Hematopoietic multipotent progenitor cell treated with erythropoietin and hydrocortisone succinate and interleukin-3 and kit ligand, for 4 days (in vitro differentiated cells): ENCODE results near the gene RNASEL.
A peak's percentile ranks its signal among the peaks of the same experiment; 100 is the strongest.

ENCODE experiments used
- DNase-seq: peaks from one replicate; pipeline ENCODE4 v3.0.0-alpha.2; 2015

Gene RNASEL

DNA sequence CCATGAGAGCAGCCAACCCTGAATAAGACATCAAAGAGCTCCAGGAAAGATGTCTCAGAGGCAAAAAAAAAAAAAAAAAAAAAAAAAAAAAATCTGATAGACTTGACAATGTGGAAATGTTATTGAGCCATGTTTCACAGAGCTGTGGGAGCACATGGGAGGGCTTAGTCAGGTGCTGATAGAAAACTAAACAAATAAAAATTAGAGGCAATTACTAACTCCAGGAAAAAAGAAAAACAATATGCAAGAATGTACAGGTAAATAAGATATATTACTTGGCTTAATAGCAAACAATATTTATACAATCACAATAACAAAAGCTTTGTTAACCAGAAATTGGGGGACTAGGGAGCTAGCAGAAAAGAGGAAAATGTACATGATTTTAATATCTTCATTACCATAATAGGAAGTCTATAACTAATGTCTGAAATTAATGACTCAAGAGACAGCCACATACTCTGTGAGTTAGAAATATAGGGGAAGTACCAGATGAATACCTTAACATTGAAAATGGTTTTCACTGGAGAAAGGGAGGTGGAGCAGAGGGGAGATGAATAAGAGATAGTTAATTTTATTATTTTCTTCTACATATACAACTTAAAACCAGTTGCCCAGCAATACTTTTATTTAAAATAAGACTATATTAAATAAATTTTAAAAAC is 32.0 kb upstream of the RNASEL start:
- DNase-seq: no peak

DNA sequence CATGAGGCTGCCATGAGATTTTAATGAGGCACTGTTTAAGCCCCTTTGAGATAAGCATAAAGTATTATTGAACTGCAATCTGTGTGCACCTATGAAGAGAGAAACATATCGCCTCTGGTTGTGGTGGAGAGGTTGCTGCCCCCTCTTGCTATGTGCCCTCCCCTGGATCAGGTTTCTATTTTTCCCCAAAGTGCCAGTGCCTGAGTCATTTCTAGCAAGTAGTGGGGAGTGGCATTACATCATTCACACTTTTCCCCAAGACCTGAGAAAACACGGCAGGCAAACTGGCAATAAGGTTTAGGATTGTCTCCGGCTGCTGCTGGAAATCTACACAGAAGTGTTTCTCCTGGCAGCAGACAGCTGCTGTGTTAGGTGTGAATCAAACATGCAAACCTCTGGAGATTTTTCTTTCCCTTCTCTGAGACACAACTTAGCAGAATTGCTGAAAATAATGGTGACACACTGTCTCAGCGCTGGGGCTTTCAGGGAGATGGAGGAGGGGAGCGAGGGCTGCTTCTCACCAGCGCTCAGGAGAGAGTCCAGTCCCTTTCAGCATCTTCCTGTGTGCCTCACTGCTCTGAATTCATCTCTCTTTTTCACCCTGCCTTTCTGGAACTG is 28.8 kb upstream of the RNASEL start:
- DNase-seq: no peak

DNA sequence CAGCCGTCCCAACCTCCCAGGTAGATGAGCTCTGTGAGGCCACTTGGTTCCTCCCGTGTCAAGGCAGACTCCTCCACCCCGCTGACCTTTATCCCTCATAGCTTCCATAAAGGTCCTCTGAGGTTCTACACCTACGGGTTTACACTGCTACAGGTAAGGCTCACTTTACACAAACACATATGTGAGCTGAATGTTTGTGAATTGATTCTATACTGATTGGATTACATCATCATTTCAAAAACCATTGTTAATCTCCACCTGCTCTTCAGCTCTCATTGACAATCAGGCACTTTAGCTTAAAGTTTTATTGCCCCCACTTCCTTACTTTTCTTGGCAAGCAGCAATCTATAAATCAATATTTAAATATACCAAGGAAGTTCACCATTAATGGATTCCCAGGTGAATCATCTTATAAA is 28.0 kb upstream of the RNASEL start:
- no peak for DNase-seq

DNA sequence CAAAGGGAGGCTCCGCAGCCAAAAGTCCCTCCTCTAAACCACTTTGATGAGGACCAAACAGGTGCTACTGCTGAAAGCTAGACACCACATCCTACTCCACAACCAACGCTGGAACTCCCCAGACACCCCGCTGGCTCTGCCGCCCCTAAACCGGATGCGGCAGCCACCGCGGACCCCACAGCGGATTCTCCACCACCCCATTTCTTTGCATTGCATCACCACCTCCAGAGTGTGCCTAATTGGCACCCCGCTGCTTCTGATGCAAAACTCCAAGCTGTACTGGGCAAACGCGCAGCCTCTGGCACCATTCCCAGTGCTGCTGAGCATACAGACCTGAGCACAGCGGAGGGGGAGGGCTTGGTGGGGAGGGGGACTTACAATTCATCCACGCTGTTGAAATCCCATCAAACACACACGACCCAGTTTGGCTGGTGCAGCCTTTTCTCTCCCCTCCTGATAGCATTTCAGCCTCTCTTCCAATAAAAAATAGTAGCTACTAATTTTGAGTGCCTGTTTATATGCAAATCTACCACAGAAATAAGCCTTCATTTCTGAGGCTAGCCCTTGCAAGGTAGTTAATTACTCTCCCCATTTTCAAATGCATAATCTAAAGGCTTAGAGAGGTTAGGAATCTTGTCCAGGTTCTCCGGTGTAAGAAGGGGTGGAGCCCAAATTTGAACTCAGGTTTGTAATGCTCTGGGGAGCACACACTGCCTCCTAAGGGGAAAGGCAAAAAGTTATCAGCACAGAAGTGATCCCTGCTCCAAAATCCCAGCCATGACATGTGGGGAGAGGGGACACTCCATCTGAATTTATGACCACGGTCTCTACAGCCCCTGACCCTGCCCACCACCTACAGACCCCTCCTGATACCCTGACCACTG is 27.3 kb upstream of the RNASEL start:
- peak; percentile 81 for DNase-seq

GRCh38 chr1:182615468-182616129 is 26.5 kb upstream of the RNASEL start:
- peak; percentile 66 for DNase-seq

- DNase-seq: peak; percentile 73
Measured at GRCh38 chr1:182614796-182615454, 25.9 kb upstream of the RNASEL start.

- no peak for DNase-seq
Measured at GRCh38 chr1:182611787-182612186, 22.7 kb upstream of the RNASEL start.

DNA sequence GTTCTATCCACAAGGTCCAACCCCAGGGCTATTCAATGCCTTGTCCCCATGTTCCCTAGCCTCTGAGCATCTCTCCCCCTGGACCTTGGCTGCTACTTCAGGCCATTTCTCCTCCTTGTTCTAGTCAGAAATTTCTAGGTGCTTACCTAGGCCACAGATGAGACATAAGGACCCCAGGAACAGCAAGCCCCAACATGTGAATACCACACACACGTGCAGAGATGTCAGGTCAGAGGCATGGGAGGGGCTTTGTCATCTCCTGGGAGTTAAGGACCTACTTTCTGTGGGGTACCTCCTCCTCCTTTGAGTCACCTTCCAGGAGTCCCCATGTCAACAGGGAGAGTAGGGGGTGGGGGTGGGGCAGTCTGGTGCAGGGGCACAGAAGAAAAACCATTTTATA is 22.3 kb upstream of the RNASEL start:
- no peak for DNase-seq

- no peak for DNase-seq
Measured at GRCh38 chr1:182610606-182611194, 21.6 kb upstream of the RNASEL start.

- no peak for DNase-seq
Measured at GRCh38 chr1:182608845-182609610, 20.0 kb upstream of the RNASEL start.

DNA sequence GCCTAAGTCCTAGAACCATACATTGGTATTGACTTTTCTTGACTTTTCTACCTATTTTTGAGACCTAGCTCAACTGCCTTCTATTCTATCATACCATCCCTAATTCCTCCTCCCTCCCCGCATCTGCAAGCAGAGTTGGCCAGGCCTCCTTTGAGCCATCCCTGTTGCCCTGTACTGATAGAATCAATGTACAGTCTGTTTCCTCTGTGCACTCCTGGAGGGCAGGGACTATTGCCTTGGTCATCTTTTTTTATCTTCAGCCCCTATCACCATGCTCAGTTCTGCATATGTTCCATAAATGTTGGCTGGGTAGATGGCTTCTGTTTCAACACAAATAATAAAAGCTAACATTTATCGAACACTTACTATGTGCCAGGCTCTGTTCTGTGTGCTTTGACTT is 19.2 kb upstream of the RNASEL start:
- DNase-seq: no peak

GRCh38 chr1:182607566-182607965 is 18.5 kb upstream of the RNASEL start:
- DNase-seq: no peak

- peak; percentile 97 for DNase-seq
Measured at GRCh38 chr1:182604175-182605164, 15.4 kb upstream of the RNASEL start, which contains the start of gene RGS16. RGS16 (minus strand) TSS chr1:182604389; CDS start chr1:182604259, 130 bp downstream.

DNA sequence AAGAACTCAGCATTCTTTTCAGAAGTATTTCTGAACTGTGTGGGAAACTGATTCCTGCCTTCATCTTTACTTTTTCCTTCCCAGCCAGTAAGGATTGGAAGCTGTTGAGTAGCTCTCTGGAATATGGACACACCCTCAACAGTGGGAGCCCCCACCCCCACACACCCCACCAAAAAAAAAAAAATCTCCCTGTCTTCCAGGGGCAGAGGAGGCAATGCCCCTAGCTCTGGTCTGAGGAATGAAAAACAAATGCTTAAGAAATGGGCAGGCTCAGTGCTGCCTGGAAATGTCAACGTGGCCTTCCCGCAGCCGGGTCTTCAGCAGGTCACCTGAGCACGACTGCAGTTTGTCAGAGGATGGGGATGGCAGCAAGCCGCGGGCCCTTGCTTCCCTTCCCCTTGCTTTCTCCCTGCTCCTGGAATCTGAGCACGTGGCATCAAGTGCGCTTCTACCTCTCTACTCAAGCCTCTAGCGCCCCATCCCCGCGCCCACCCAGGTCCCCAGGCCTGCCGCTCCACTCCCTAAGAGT is 14.7 kb upstream of the RNASEL start:
- no peak for DNase-seq

- DNase-seq: peak; percentile 53
Measured at GRCh38 chr1:182602935-182603645, 14.0 kb upstream of the RNASEL start.

GRCh38 chr1:182601913-182602312 is 12.9 kb upstream of the RNASEL start:
- DNase-seq: no peak

DNA sequence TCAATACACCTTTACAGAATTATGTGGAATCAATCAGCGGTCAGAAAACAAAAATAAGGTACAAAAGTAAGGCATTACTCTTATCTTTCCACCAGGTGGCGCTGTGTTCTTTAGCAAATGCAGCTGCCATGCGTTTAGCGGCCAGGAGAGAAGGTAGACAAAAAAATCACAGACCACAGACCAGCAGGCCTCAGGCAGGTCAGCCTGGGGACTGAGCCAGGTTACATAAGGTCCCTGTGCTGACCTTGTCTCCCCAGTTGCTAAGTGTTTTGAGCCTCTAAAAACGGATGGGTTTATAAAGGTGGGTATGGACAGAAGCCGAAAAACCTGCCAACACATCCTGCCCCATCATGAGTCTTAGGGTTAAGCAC is 12.3 kb upstream of the RNASEL start:
- peak; percentile 91 for DNase-seq

GRCh38 chr1:182600745-182601415 is 11.8 kb upstream of the RNASEL start:
- no peak for DNase-seq
